WTC11 (cell line): ENCODE data around the gene EN2. TPM values are rescaled to one million over a fixed set of nuclear protein-coding genes. Genes with fewer than 3 reads are reported as not detected.

Experiments used
- ATAC-seq: fragments of 200-7000 bp; cut with Tn5 transposase; 2 replicates; pipeline ENCODE4 v1.10.0; 2021; ENCODE audit warnings: mild to moderate bottlenecking, moderate library complexity
- CTCF ChIA-PET: fragments of 300-600 bp; sonication (Branson Sonifier 250); formaldehyde crosslinking; loops from one replicate; lab custom pipeline; 2021; ENCODE audit warnings: antibody characterized with exemption; lab: Charles Lee
- POLR2A ChIA-PET: fragments of 350-600 bp; sonication (Branson Sonifier 250); formaldehyde crosslinking; loops from one replicate; lab custom pipeline; 2021; ENCODE audit warnings: antibody characterized with exemption; lab: Charles Lee
- DNase-seq: peaks from one replicate; pipeline ENCODE4 v3.0.0; 2021; ENCODE audit warnings: low spot score
- H3K27ac Mint-ChIP-seq: 2 replicates; pipeline ENCODE4 v1.8.0; 2021; ENCODE audit warnings: mixed read lengths
- H3K27me3 Mint-ChIP-seq: 2 replicates; pipeline ENCODE4 v1.8.0; 2021; ENCODE audit warnings: low read depth, mild to moderate bottlenecking, moderate library complexity, mixed read lengths
- H3K36me3 Mint-ChIP-seq: 2 replicates; pipeline ENCODE4 v1.8.0; 2021; ENCODE audit warnings: mixed read lengths
- H3K4me1 Mint-ChIP-seq: 2 replicates; pipeline ENCODE4 v1.8.0; 2022; ENCODE audit warnings: mixed read lengths
- H3K4me3 Mint-ChIP-seq: 2 replicates; pipeline ENCODE4 v1.8.0; 2021; ENCODE audit warnings: mild to moderate bottlenecking, moderate library complexity, mixed read lengths
- H3K9me3 Mint-ChIP-seq: 2 replicates; pipeline ENCODE4 v1.8.0; 2021; ENCODE audit warnings: mixed read lengths
- AR ChIP-seq: fragments of 250-450 bp; sonication (Bioruptor Pico); IDR thresholded peaks from 2 replicates; pipeline ENCODE4 v1.9.0; 2021; ENCODE audit warnings: mild to moderate bottlenecking
- ARID4B ChIP-seq: sonication (generic); formaldehyde crosslinking; IDR thresholded peaks from 2 replicates; pipeline ENCODE4 v1.8.0; 2023; ENCODE audit warnings: missing genetic modification reagents, mild to moderate bottlenecking, borderline replicate concordance
- EMX1 ChIP-seq: fragments of 250-450 bp; sonication (Bioruptor Pico); IDR thresholded peaks from 2 replicates; pipeline ENCODE4 v1.8.0; 2021; ENCODE audit warnings: mild to moderate bottlenecking
- ETV6 ChIP-seq: sonication (generic); formaldehyde crosslinking; IDR thresholded peaks from 2 replicates; pipeline ENCODE4 v1.8.1; 2022; ENCODE audit warnings: mild to moderate bottlenecking, missing genetic modification reagents
- FOXP1 ChIP-seq: sonication (generic); formaldehyde crosslinking; IDR thresholded peaks from 2 replicates; pipeline ENCODE4 v1.8.0; 2022; ENCODE audit warnings: missing genetic modification reagents, mild to moderate bottlenecking, moderate library complexity, borderline replicate concordance
- GRHL2 ChIP-seq: fragments of 250-450 bp; sonication (Bioruptor Pico); IDR thresholded peaks from 2 replicates; pipeline ENCODE4 v1.8.0; 2022; ENCODE audit warnings: mild to moderate bottlenecking, moderate library complexity; ENCODE audit not compliant: insufficient replicate concordance, severe bottlenecking
- JAZF1 ChIP-seq: fragments of 250-450 bp; sonication (Bioruptor Pico); IDR thresholded peaks from 2 replicates; pipeline ENCODE4 v1.9.0; 2021; ENCODE audit warnings: moderate library complexity, mild to moderate bottlenecking, inconsistent platforms
- MYBL2 ChIP-seq: sonication (generic); formaldehyde crosslinking; IDR thresholded peaks from 2 replicates; pipeline ENCODE4 v1.8.1; 2023; ENCODE audit warnings: mild to moderate bottlenecking, moderate library complexity, missing genetic modification reagents
- NR2C2 ChIP-seq: sonication (generic); formaldehyde crosslinking; IDR thresholded peaks from 2 replicates; pipeline ENCODE4 v1.8.0; 2022; ENCODE audit warnings: mild to moderate bottlenecking, missing genetic modification reagents
- RORB ChIP-seq: fragments of 250-450 bp; sonication (Bioruptor Pico); IDR thresholded peaks from 2 replicates; pipeline ENCODE4 v1.9.0; 2021; ENCODE audit warnings: mild to moderate bottlenecking
- TCF7 ChIP-seq: sonication (generic); formaldehyde crosslinking; IDR thresholded peaks from 2 replicates; pipeline ENCODE4 v1.8.0; 2022; ENCODE audit warnings: mild to moderate bottlenecking, low read depth, missing genetic modification reagents, moderate library complexity
- ZBTB21 ChIP-seq: sonication (generic); formaldehyde crosslinking; IDR thresholded peaks from 2 replicates; pipeline ENCODE4 v1.8.1; 2023; ENCODE audit warnings: mild to moderate bottlenecking, missing genetic modification reagents, borderline replicate concordance
- ZNF121 ChIP-seq: sonication (generic); formaldehyde crosslinking; IDR thresholded peaks from 2 replicates; pipeline ENCODE4 v1.8.0; 2023; ENCODE audit warnings: missing genetic modification reagents
- ZNF281 ChIP-seq: sonication (generic); formaldehyde crosslinking; IDR thresholded peaks from 2 replicates; pipeline ENCODE4 v1.8.0; 2023; ENCODE audit warnings: mild to moderate bottlenecking, missing genetic modification reagents
- ZNF396 ChIP-seq: fragments of 250-450 bp; sonication (Bioruptor Pico); IDR thresholded peaks from 2 replicates; pipeline ENCODE4 v1.8.0; 2021; ENCODE audit warnings: mild to moderate bottlenecking, moderate library complexity, borderline replicate concordance
- ZNF425 ChIP-seq: fragments of 250-450 bp; sonication (Bioruptor Pico); conservative IDR thresholded peaks from 2 replicates; pipeline ENCODE4 v1.9.0; 2021; ENCODE audit warnings: mild to moderate bottlenecking
- ZNF671 ChIP-seq: fragments of 250-450 bp; sonication (Bioruptor Pico); IDR thresholded peaks from 2 replicates; pipeline ENCODE4 v1.8.0; 2021; ENCODE audit warnings: mild to moderate bottlenecking
- total RNA-seq: library from RNA; stranded (reverse); gene quantifications from 3 replicates; pipeline ENCODE4 v1.2.3, GENCODE V29; 2021
- TF ChIP-seq, protein P1 (sequence below): fragments of 250-450 bp; sonication (Bioruptor Pico); IDR thresholded peaks from 2 replicates; pipeline ENCODE4 v2.1.2; 2022; ENCODE audit warnings: mild to moderate bottlenecking, moderate library complexity
- TF ChIP-seq, protein P2 (sequence below): sonication (generic); formaldehyde crosslinking; IDR thresholded peaks from 2 replicates; pipeline ENCODE4 v1.8.1; 2022; ENCODE audit warnings: low read depth, missing genetic modification reagents, borderline replicate concordance

The EN2 gene
- total RNA-seq, 1 experiment from 2014 or later: not detected

DNA sequence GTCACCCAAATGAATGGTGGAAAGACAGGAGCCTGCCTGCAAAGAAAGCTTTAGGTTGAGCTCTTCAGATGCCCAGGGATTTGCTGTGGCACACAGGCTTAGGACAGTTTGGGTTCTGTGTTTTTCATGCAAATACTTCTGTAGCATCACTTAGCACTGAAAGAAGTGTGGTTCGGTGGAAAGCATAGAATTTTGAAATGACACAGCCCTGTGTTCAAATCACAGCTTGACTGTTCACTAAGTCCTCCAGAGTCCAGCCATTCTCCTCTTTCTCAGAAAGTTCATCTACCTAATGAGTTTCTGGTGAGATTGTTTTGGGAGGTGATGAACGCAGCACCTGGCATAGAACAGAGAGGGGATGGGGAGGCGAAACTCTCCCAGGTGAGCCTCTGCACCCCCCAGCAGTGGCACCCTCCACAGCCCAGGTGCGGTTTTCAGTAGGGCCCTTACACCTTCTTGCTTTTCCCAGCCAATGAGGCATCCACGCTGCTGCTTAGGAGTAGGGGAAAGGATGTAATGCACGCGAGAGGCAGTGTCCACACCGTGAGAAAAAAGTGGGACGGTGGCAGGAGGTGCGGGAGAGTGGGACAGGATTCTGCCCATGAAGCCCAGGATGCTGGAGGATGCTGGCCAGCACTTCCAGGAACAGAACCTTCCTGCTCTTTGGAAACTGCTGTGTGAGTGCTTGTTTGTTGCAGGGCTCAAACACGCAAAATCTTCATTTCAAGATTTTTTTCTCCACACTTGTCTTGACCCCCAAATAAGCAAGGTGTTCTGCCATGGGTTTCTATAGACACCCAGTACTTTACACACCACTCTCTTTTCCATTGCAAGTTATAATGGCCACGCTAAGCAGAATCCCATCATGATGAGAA is 11.6 kb downstream of the EN2 start:
- H3K27ac Mint-ChIP-seq: no peak overlapping the region
- no peaks in the 10 kb centered on the region for H3K36me3 Mint-ChIP-seq
- CTCF ChIA-PET: interaction anchor here (1.4 kb wide), 1 partner anchor 63 kb away, joined by 4 read pairs; no protein-coding TSS in a partner anchor
- no peak for ATAC-seq
- peaks cover 48% of the 10 kb centered on the region for H3K4me1 Mint-ChIP-seq
- H3K9me3 Mint-ChIP-seq: no peaks in the 10 kb centered on the region
- peaks cover 100% of the 10 kb centered on the region for H3K27me3 Mint-ChIP-seq
- no peak for DNase-seq
- no peak for TF ChIP-seq ZNF121 (CRISPR knock-in tag)
- no peak for TF ChIP-seq JAZF1 (CRISPR knock-in tag)
- TF ChIP-seq ZNF425 (CRISPR knock-in tag): no peak
- no peak for TF ChIP-seq ZBTB21 (CRISPR knock-in tag)
- TF ChIP-seq FOXP1 (CRISPR knock-in tag): no peak
- no peak for TF ChIP-seq ZNF671 (CRISPR knock-in tag)
- TF ChIP-seq, protein P1, sequence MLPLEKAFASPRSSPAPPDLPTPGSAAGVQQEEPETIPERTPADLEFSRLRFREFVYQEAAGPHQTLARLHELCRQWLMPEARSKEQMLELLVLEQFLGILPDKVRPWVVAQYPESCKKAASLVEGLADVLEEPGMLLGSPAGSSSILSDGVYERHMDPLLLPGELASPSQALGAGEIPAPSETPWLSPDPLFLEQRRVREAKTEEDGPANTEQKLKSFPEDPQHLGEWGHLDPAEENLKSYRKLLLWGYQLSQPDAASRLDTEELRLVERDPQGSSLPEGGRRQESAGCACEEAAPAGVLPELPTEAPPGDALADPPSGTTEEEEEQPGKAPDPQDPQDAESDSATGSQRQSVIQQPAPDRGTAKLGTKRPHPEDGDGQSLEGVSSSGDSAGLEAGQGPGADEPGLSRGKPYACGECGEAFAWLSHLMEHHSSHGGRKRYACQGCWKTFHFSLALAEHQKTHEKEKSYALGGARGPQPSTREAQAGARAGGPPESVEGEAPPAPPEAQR (CRISPR knock-in tag): no peak
- no peak for TF ChIP-seq EMX1 (CRISPR knock-in tag)
- no peak for TF ChIP-seq ZNF396 (CRISPR knock-in tag)
- TF ChIP-seq ETV6: no peak
- TF ChIP-seq TCF7 (CRISPR knock-in tag): no peak
- no peak for TF ChIP-seq ARID4B
- H3K4me3 Mint-ChIP-seq: peak overlapping the region; percentile 59; the same call in 1 of the 2 replicates
- POLR2A ChIA-PET: no interaction called here

DNA sequence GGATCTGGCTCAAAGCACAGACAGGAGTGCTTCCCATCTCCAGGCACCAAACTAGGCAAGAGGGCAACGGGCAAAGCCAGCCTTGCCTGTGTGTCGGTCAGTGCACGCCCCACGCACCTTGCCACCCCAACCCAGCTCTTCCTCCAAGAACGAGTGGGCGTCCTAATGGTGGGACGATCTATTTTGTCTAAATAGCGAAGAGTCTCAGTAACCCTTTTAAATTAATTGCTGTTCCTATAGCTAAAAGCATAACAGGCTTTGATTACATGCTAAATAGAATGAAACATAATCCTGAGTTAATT is 12.2 kb downstream of the EN2 start:
- Mint-ChIP-seq H3K36me3 (no peaks in the 10 kb centered on the region), H3K27me3 (peaks cover 100% of the 10 kb centered on the region), H3K4me1 (peaks cover 44% of the 10 kb centered on the region), H3K9me3 (no peaks in the 10 kb centered on the region), H3K4me3 (no peak overlapping the region), H3K27ac (no peak overlapping the region)
- DNase-seq: no peak
- no peak for ATAC-seq
- ChIA-PET CTCF (interaction anchor here (0.6 to 1.4 kb wide), 2 partner anchors 63 to 125 kb away, joined by 3 to 4 read pairs; no protein-coding TSS in a partner anchor), POLR2A (no interaction called here)
- TF ChIP-seq ZNF121 (CRISPR knock-in tag) (no peak), ZNF281 (CRISPR knock-in tag) (no peak), GRHL2 (CRISPR knock-in tag) (no peak), RORB (CRISPR knock-in tag) (no peak), NR2C2 (CRISPR knock-in tag) (no peak), ZNF671 (CRISPR knock-in tag) (no peak), EMX1 (CRISPR knock-in tag) (no peak), AR (CRISPR knock-in tag) (no peak), ETV6 (no peak), MYBL2 (no peak)
- TF ChIP-seq, protein P2, sequence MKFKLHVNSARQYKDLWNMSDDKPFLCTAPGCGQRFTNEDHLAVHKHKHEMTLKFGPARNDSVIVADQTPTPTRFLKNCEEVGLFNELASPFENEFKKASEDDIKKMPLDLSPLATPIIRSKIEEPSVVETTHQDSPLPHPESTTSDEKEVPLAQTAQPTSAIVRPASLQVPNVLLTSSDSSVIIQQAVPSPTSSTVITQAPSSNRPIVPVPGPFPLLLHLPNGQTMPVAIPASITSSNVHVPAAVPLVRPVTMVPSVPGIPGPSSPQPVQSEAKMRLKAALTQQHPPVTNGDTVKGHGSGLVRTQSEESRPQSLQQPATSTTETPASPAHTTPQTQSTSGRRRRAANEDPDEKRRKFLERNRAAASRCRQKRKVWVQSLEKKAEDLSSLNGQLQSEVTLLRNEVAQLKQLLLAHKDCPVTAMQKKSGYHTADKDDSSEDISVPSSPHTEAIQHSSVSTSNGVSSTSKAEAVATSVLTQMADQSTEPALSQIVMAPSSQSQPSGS (CRISPR knock-in tag): no peak
